Measurements from ENCODE around the gene PLSCR4. TPM values are rescaled to one million over a fixed set of nuclear protein-coding genes. Genes with fewer than 3 reads are reported as not detected.

Gene PLSCR4
- total and polyA plus RNA-seq, 2 donors (not counting 3 experiments of a cell fraction or from before 2014, with no cell fraction given), result 81.5 to 91.7 TPM

GRCh38 chr3:146277953-146278631 lies 27.2 kb upstream of the PLSCR4 start:
- CTCF ChIA-PET, result interaction anchor here (1.1 to 3.1 kb wide), 11 partner anchors 14 to 213 kb away, joined by 3 to 29 read pairs (median 4); no protein-coding TSS in a partner anchor
- Histone ChIP-seq H3K27ac (ENCODE audit: insufficient read depth, low read depth, low read length) (peak overlapping the region; percentile 89), H3K9me1 (replicated peaks; ENCODE audit: control insufficient read depth, extremely low read depth, insufficient read depth, low read length) (no peaks in the 10 kb centered on the region), H3K79me2 (ENCODE audit: control insufficient read depth, insufficient read depth, low read length) (no peaks in the 10 kb centered on the region), H3K36me3 (ENCODE audit: control insufficient read depth in 2 of 2, extremely low read depth in 1 of 2, insufficient read depth in 2 of 2, low read length in 2 of 2) (no peaks in the 10 kb centered on the region), H3K4me3 (replicated peaks in 1 of 3; ENCODE audit: insufficient read depth in 1 of 3, low read depth in 1 of 3, low read length in 3 of 3) (no peak overlapping the region), H4K20me1 (replicated peaks; ENCODE audit: control insufficient read depth, extremely low read depth, insufficient read depth, low read length) (no peaks in the 10 kb centered on the region), H3K4me2 (ENCODE audit: insufficient read depth, low read length) (peak overlapping the region; percentile 41), H2AFZ (ENCODE audit: low read depth, low read length) (no peak overlapping the region), H3K9ac (replicated peaks; ENCODE audit: extremely low read depth, insufficient read depth, low read length) (peak overlapping the region; percentile 59), H3K27me3 (ENCODE audit: control insufficient read depth in 2 of 2, insufficient read depth in 2 of 2, low read length in 2 of 2) (no peaks in the 10 kb centered on the region), H3K4me1 (ENCODE audit: control insufficient read depth, extremely low read depth, insufficient read depth, low read length) (peaks cover 57% of the 10 kb centered on the region), H3K9me3 (replicated peaks; ENCODE audit: control insufficient read depth, insufficient read depth, low read length) (no peaks in the 10 kb centered on the region)
- FAIRE-seq, result peak; percentile 77
- DNase-seq (ENCODE audit: low read depth, low spot score), result peak; percentile 97
- intact Hi-C loops (cut with micrococcal nuclease) (loop anchor here (1.0 to 5.0 kb wide), 6 partner anchors 30 to 228 kb away; partner anchors contain the start of gene PLOD2), dilution Hi-C loops (cut with MboI; ENCODE audit: extremely low pct_ligation_motif_present, low sequenced_read_pairs) (no loop called here)
- peak; percentile 66 for TF ChIP-seq POLR2A (IDR thresholded peaks at IDR 0.05; ENCODE audit: low read depth, low read length)
- TF ChIP-seq GATA2 (IDR thresholded peaks at IDR 0.05; ENCODE audit: insufficient read depth, insufficient read length, low read depth, low read length), result no peak
- peak; percentile 25 for TF ChIP-seq FOS (IDR thresholded peaks at IDR 0.05; ENCODE audit: borderline replicate concordance, insufficient read depth, low read length)
- TF ChIP-seq POLR2AphosphoS5 (IDR thresholded peaks at IDR 0.05; ENCODE audit: insufficient read depth, low read depth, low read length), result peak; percentile 82
- TF ChIP-seq MAX (IDR thresholded peaks at IDR 0.05; ENCODE audit: insufficient read depth, insufficient read length), result no peak
- no peak for TF ChIP-seq MYC (IDR thresholded peaks at IDR 0.05; ENCODE audit: low read depth, low read length)
- no peak for TF ChIP-seq CTCF (IDR thresholded peaks at IDR 0.05; ENCODE audit: extremely low read depth in 1 of 2, insufficient read depth in 1 of 2, low read depth in 1 of 2, low read length in 2 of 2)
- peak; percentile 41 for TF ChIP-seq JUN (IDR thresholded peaks at IDR 0.05; ENCODE audit: borderline replicate concordance, insufficient read depth, insufficient read length, low read depth)
- TF ChIP-seq EZH2 (IDR thresholded peaks at IDR 0.05; ENCODE audit: borderline replicate concordance, low read depth, low read length, severe bottlenecking), result no peak
- POLR2A ChIA-PET, result interaction anchor here (0.9 to 1.4 kb wide), 4 partner anchors 31 to 267 kb away, joined by 3 to 8 read pairs (median 4); partner anchors contain the start of gene PLSCR1
- BruUV-seq (replicated peaks), result no TSS peak
